Activated CD8-positive, alpha-beta memory T cell treated with anti-CD3 and anti-CD28 coated beads for 1 hour (primary cell): Measurements from ENCODE around the gene RNF126.
"Not testable (repeated sequence)": the region's sequence is repeated elsewhere in the genome, so short reads cannot be mapped to it uniquely, and the experiment has no call there.

Experiments used
- DNase-seq, 2 donors: peaks; one replicate each; pipeline ENCODE4 v3.0.0-alpha.2; 2020; ENCODE audit warnings: low read depth in 1 of 2; ENCODE audit errors: extremely low read depth in 1 of 2

The RNF126 gene

DNA sequence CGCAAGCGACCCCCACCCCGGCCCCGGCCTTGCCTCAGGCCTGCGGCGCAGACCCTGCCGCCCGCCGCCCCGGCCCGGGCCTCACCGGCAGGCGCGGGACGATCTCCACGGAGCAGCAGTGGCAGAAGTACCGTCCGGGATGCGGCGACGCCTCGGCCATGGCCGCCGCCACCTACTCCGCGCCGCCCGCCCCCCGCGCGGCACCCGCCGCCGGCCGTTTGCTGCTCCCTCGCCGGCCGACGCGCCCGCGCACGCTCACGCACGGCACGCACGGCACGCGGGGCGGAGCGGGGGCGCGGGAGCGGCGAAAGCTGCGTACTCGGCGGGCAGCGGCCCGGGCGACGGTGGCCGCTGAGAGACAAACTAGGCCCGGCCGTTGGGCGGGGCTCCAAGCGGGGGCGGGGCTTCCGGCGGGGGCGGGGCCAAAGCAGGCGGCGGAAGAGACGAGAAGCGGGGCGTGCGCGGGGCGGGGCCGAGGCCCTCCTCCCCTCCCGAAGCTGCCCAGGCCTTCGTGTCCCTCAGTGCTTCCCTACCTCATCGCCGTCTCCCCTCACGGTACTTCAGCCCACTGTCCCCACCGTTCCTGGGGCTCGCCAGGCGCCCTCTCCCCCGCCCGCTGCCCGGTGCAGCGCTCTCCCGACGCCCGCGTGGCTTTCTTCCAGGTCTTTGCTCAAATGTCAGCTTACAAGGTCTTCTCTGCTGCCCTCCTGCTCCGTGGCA lies at the start of gene RNF126:
Gene RNF126 (minus strand): TSS at position 253 of the 720 bp plus-strand sequence. CDS start 93 bp downstream, at position 160.
- DNase-seq = peak; percentile 76 to 95

- DNase-seq = no peak
Measured at GRCh38 chr19:711254-711653, 48.2 kb upstream of the RNF126 start.

DNA sequence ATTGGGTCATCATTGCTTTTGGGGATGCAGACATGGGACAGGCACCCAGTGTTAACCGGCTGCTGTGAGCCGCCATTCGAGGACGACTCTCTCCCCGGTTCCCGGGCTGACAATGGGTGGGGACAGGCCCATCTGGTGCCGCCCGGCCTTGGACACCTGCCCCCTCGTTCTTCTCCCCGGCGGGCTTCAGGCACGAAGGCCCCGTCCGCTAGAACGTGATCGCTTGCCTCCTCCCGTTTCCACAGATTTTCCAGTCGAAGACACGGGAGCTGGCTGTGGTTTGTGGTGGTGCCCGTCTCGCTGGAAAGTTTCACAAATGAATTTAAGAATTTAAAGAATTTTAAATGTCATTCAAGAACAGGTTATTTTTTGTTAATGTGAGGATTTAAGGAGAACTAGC lies 47.8 kb upstream of the RNF126 start:
- no peak for DNase-seq

GRCh38 chr19:709965-710571 lies 47.1 kb upstream of the RNF126 start:
- DNase-seq = no peak

GRCh38 chr19:709196-709964 lies 46.4 kb upstream of the RNF126 start:
- DNase-seq = no peak

DNA sequence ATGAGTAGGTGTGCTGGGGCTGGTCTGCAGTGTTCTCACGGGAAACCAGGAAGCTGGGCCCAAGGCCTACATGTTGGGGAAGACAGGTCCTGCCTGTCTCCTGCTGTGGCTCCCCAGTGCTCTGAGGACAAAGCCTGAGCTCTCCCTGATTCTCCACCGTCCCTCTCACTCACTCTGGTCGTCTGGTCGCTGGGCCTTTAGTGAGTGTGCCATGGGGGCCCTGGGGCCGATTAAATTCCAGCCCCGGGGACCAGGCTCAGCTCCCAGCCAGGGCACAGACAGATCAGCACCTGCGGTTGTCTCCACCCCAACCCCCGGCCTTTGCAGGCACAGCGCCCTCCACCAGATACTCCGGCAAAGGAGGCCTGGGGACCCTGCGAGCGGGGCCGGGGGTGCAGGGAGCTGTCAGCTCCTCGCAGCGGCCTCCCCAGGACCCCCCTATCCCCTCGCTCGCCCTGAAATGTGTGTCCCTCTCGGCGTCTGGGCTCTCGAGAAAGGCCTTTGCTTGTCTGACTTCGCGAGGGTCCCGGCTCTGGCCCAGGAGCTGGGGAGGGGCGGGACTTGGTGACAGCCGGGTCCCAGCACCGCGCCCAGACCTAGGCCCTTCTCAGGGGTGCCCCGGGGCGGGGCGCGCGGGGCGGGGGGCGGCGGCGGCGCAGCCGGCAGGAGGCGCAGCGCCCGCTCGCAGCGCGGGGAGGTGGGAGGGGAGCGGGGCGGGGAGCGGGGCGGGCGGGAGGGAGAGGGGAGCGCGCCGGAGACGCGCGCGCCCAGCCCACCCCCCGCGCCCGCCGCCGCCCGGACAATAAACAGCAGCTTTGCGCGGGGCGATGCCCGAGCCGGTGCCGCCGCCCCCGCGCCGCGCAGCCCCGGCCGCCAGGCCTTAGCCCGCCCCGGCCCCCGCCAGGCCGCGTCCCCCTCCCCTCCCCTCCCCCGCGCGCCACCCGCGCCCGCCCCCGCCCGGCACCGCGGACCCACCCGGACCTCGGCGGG lies 45.4 kb upstream of the RNF126 start, which contains the start of gene PALM:
Gene PALM (plus strand): TSS at position 782 of the 990 bp plus-strand sequence. CDS start 212 bp downstream, outside the sequence.
- no peak for DNase-seq

GRCh38 chr19:704447-704741 lies 41.4 kb upstream of the RNF126 start:
- DNase-seq = no peak

GRCh38 chr19:703651-704446 lies 40.8 kb upstream of the RNF126 start:
- DNase-seq = peak in 1 of 2 donors; percentile 45

GRCh38 chr19:703329-703650 lies 40.3 kb upstream of the RNF126 start:
- DNase-seq = no peak

DNA sequence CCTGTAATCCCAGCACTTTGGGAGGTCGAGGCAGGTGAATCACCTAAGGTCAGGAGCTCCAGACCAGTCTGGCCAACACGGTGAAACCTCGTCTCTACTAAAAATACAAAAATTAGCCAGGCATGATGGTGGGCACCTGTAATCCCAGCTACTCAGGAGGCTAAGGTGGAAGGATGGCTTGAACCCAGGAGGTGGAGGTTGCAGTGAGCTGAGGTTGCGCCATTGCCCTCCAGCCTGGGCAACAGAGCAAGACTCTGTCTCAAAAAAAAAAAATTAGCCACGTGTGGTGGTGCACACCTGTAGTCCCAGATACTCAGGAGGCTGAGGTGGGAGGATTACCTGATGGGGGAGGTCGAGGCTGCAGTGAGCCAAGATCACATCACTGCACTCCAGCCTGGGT lies 39.8 kb upstream of the RNF126 start:
- not testable (repeated sequence) for DNase-seq

DNA sequence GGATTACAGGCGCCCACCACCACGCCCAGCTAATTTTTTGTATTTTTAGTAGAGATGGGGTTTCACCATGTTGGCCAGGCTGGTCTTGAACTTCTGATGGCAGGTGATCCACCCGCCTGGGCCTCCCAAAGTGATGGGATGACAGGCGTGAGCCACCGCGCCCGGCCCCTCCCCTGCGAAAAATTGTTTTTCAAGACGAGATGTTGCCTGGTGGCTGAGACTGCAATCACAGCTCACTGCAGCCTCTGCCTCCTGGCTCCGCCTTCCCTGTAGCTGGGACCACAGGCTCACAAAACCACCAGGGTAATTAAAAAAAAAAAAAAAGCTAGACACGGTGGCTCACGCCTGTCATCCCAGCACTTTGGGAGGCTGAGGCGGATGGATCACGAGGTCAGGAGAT lies 36.9 kb upstream of the RNF126 start:
- not testable (repeated sequence) for DNase-seq

DNA sequence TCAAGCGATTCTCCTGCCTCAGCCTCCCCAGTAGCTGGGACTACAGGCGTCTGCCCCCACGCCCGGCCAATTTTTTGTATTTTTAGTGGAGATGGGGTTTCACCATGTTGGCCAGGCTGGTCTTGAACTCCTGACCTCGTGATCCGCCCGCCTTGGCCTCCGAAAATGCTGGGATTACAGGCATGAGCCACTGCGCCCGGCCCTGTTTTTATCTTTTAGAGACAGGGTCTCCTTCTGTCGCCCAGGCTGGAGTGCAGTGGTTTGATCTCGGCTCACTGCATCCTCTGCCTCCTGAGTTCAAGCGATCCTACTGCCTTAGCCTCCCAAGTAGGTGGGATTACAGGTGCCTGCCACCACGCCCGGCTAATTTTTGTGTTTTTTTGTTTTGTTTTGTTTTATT lies 35.5 kb upstream of the RNF126 start:
- not testable (repeated sequence) for DNase-seq

DNA sequence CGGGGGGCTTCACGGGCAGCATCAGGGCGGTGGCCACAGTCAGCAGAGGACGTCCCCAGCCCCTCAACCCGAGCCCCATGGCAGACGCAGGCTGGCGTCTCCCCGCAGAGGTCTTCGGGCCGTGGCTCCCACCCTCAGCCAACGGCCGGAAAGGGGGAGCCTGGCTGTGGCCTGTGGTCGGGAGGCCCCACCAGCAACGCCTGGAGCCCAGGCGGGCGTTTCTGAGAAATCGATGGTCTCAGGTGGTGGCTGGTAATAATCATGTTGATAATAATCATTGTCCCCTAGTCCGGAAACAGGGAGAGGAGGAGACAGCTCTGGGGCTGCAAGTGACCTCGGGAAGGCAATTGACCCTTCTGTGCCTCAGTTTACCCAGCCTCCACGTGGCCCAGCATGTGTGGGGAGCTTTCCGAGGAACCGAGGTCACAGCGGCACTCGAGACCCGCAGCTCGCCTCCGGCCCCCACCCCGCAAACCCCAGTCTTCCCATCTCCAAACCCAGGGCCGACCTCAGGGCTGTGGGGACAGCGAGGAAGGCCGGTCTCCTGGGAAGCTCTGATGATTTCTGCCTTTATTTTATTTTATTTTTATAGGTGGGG lies 32.4 kb upstream of the RNF126 start, which contains the start of gene PRSS57:
Gene PRSS57 (minus strand): TSS at position 101 of the 598 bp plus-strand sequence. CDS start 22 bp downstream, at position 79.
- DNase-seq = no peak

DNA sequence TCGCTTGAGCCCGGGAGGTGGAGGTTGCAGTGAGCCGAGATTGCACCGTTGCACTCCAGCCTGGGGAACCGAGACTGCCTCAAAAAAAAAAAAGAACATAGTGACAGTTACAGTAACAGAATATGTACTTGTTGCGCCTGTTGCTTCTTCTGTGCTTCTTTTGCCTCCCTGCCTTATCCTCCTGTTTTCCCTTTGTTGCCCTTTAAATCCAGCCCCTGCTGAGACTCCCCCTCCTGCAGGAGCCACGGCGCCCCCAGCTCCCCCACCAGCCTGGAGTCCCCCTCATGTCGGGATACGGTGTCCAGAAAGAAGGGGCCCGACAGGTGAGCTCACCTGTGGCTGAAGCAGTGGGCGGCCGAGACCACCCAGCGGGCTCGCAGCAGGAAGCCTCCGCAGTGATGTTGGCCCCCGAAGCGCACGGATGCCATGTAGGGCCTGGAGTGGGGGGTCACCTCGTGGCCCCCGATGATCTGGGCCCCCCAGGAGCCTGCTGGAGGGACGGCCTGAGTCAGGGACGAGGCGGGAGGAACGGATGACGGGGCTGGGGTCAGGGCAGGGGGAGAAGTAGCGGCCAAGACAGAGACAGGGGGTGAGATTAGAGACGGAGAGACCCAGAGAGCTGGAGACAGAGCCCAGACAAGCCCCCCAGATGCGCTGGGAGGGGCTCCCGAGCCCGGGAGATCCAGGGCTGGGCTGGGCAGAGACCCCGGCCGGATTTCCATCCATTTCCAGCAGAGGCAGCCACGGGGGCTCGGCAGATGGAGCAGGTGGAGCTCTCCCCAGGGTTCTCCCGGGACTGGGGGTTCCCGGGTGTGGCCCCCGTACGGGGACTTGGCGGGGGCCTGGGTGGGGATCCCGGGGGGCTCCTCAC lies 31.7 kb upstream of the RNF126 start:
- no peak for DNase-seq

- DNase-seq = no peak
Measured at GRCh38 chr19:690203-690602, 27.2 kb upstream of the RNF126 start.

GRCh38 chr19:688992-689391 lies 26.0 kb upstream of the RNF126 start:
- DNase-seq = no peak

DNA sequence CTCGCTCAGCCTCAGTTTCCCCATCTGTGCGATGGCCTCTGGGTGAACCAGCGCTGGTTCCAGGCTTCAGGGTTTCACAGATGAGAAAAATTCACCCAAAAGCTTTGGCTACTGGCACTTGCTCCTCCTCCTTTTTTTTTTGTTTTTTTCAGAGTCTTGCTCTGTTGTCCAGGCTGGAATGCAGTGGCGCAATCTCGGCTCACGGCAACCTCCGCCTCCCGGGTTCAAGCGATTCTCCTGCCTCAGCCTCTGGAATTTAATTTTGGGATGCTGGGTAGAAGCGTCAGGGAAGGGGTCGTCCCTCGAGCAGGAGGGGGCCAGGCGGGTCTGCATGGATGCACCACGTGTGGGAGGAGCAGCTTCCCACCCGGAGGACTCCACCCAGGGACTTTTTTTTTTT lies 25.2 kb upstream of the RNF126 start:
- no peak for DNase-seq

DNA sequence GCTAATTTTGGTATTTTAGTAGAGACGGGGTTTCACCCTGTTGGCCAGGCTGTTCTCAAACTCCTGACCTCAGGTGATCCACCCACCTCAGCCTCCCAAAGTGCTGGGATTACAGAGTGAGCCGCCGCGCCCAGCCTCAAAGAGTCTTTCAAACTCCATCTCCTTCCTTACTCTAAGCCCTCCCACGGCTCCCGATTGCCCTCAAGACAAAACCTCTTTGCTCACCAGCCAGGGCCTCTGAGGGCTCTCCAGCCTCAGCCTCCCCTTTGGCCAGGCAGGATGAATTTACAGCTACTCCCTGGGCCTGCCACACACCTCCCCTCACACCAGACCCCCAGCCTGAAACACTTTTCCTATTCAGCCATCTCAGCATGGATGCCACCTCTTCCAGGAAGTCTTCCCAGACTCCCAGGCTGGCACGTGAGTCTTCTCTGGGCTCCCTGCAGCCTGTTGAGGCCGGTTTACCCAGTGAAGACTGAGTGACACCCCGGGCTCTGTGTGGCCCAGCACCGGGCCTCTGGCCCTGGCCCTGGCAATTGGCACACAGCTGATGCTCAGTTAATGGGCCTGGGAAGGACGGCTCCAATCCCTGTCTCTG lies 24.7 kb upstream of the RNF126 start:
- no peak for DNase-seq
